ENCODE results near the gene ABCC4.

The ABCC4 gene

DNA sequence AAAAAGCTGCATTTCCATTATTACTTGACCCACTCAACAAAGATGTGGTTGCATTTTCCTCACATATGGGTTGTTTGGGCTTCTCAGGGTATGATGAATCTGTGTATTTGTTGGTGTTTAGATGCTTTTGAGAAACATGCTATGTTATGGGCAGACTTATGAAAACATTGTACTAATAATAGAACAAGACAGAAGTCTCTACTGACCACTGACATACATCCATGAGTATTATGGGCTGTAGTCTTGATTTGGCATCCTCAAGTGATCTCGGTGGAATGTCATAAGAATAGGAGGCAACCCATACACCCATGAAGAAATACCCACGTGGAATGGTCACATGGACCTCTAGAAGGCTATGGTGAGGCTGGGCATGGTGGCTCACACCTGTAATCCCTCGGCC lies 36.3 kb upstream of the ABCC4 start:
- POLR2A ChIA-PET: no interaction called here
- CTCF ChIA-PET: no interaction called here
- no peak overlapping the region for H3K4me3 ChIP-seq (ENCODE audit: low read depth, low read length)
- DNase-seq (ENCODE audit: low read depth, low spot score): no peak
- TF ChIP-seq, protein P1, sequence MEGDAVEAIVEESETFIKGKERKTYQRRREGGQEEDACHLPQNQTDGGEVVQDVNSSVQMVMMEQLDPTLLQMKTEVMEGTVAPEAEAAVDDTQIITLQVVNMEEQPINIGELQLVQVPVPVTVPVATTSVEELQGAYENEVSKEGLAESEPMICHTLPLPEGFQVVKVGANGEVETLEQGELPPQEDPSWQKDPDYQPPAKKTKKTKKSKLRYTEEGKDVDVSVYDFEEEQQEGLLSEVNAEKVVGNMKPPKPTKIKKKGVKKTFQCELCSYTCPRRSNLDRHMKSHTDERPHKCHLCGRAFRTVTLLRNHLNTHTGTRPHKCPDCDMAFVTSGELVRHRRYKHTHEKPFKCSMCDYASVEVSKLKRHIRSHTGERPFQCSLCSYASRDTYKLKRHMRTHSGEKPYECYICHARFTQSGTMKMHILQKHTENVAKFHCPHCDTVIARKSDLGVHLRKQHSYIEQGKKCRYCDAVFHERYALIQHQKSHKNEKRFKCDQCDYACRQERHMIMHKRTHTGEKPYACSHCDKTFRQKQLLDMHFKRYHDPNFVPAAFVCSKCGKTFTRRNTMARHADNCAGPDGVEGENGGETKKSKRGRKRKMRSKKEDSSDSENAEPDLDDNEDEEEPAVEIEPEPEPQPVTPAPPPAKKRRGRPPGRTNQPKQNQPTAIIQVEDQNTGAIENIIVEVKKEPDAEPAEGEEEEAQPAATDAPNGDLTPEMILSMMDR (IDR thresholded peaks at IDR 0.05; ENCODE audit: insufficient read depth, low read length, missing control alignments): no peak

DNA sequence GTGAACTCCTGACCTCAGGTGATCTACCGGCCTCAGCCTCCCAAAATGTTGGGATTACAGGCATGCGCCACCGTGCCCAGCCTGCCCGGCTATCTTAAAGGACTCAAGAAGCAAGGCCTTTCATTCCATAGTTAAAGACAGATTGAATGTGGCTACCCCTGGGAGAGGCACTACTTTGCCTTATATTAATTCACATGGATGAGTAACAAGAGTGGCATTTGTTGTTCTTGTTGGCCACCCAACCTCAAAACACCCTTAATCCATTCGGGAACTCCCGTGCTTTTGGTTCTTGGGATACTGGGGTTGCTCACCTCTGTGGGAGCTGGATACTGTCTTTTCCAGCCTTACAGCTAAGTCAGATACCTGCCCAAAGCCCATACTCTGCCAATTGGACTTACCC lies 34.4 kb upstream of the ABCC4 start:
- TF ChIP-seq, protein P1 (IDR thresholded peaks at IDR 0.05; ENCODE audit: insufficient read depth, low read length, missing control alignments): no peak

DNA sequence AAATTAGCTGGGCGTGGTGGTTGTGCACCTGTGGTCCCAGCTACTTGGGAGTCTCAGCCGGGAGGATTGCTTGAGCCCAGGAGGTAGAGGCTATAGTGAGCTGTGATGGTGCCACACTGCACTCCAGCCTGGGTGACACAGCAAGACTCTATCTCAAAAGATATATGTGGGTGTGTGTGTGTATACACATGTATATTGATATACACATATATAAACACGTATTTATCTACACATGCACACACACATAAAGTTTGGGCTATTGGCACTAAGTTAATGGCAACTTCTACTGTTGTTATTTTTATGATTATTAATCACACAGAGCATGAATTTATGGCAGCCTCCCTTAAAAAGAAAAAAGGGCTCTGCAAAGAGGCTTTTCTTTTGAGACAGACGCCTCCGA lies 27.1 kb upstream of the ABCC4 start:
- ChIA-PET POLR2A (no interaction called here), CTCF (no interaction called here)
- TF ChIP-seq, protein P1 (IDR thresholded peaks at IDR 0.05; ENCODE audit: insufficient read depth, low read length, missing control alignments): no peak
- DNase-seq (ENCODE audit: low read depth, low spot score): no peak
- no peak overlapping the region for H3K4me3 ChIP-seq (ENCODE audit: low read depth, low read length)

More for the DNA sequence above, 34.4 kb upstream of the ABCC4 start:
- no peak overlapping the region for H3K4me3 ChIP-seq (ENCODE audit: low read depth, low read length)
- ChIA-PET CTCF (no interaction called here), POLR2A (no interaction called here)
- DNase-seq (ENCODE audit: low read depth, low spot score): no peak

DNA sequence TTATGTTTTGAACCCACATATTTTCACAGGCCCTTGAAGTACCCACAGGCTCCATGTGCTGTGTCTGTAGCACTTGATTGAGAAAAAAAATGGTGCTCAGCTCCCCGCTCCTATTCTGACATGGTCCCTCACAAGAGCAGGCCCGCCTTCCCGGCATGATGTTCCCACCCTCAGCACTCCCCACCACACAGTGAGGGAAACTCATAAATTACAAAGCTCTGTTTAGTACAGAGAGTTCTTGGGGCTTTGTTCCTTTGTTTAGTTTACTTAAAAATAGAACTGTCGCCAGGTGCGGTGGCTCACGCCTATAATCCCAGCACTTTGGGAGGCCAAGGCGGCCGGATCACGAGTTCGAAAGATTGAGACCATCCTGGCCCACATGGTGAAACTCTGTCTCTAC lies 25.9 kb upstream of the ABCC4 start:
- DNase-seq (ENCODE audit: low read depth, low spot score): no peak
- POLR2A ChIA-PET: no interaction called here
- TF ChIP-seq, protein P1 (IDR thresholded peaks at IDR 0.05; ENCODE audit: insufficient read depth, low read length, missing control alignments): no peak
- CTCF ChIA-PET: no interaction called here
- no peak overlapping the region for H3K4me3 ChIP-seq (ENCODE audit: low read depth, low read length)

DNA sequence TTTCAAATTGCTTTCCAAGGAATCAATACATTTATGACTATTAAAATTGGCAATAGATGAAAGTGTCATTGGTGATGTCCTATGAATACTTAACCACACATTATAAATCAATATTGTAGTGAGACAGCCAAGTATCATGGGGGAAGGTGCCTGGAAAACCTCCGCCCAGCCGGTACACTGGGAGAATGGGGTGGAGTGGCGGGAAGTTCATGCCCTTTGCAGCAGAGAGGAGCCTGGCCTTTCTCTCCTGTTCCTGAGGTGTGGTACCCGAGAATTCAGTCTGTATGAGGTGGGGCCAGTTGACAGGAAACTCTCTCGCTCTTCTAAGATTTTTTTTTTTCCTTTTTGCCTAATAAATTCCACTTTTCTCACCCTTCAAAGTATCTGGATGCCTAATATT lies 25.4 kb upstream of the ABCC4 start:
- ChIA-PET POLR2A (no interaction called here), CTCF (no interaction called here)
- TF ChIP-seq, protein P1 (IDR thresholded peaks at IDR 0.05; ENCODE audit: insufficient read depth, low read length, missing control alignments): no peak
- no peak for DNase-seq (ENCODE audit: low read depth, low spot score)
- H3K4me3 ChIP-seq (ENCODE audit: low read depth, low read length): no peak overlapping the region

DNA sequence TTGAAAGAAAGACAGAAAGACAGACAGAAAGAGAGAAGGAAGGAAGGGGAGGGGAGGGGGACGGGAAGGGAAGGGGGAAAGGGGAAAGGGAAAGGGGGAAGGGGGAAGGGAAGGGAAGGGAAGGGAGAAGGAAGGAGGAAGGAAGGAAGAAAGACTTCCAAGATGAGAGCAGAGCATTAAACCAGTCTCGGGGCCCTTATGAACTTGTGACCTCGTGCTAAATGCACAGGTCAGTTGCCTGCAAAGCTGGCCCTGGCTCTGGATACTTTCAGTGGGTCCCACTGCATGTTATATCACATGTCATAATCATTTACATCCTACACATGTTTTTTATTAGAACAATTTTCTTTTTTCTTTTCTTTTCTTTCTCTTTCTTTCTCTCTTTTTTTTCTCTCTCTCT lies 24.2 kb upstream of the ABCC4 start:
- POLR2A ChIA-PET: no interaction called here
- CTCF ChIA-PET: interaction anchor here (0.9 to 1.2 kb wide), 2 partner anchors 11 to 16 kb away, joined by 3 to 4 read pairs; no protein-coding TSS in a partner anchor
- H3K4me3 ChIP-seq (ENCODE audit: low read depth, low read length): no peak overlapping the region
- no peak for DNase-seq (ENCODE audit: low read depth, low spot score)
- TF ChIP-seq, protein P1 (IDR thresholded peaks at IDR 0.05; ENCODE audit: insufficient read depth, low read length, missing control alignments): no peak
